DOHH2 (cell line): ENCODE results near the gene PARS2.

Source experiments
- H3F3A ChIP-seq: fragments of 200-600 bp; sonication (generic), shearing (Covaris generic); 2 replicates; pipeline ENCODE4 v1.6.0; 2016; ENCODE audit warnings: antibody characterized with exemption, mild to moderate bottlenecking; ENCODE audit not compliant: control insufficient read depth, insufficient read depth
- H3K27ac ChIP-seq: fragments of 200-600 bp; sonication (generic); 2 replicates; pipeline ENCODE4 v1.5.1; 2014; ENCODE audit warnings: low read depth, mild to moderate bottlenecking, low read length, moderate library complexity
- H3K27me3 ChIP-seq: fragments of 200-600 bp; sonication (generic); 2 replicates; pipeline ENCODE4 v1.6.1; 2014; ENCODE audit warnings: mild to moderate bottlenecking, low read length, mixed read lengths; ENCODE audit not compliant: control insufficient read depth
- H3K36me3 ChIP-seq: fragments of 200-600 bp; sonication (generic); 2 replicates; pipeline ENCODE4 v1.6.1; 2014; ENCODE audit warnings: mild to moderate bottlenecking, low read length, moderate library complexity, mixed read lengths; ENCODE audit not compliant: control insufficient read depth
- H3K4me1 ChIP-seq: fragments of 200-600 bp; sonication (generic); 2 replicates; pipeline ENCODE4 v1.6.1; 2014; ENCODE audit warnings: mild to moderate bottlenecking, low read length, mixed read lengths; ENCODE audit not compliant: control insufficient read depth
- H3K4me2 ChIP-seq: fragments of 200-600 bp; sonication (generic); 2 replicates; pipeline ENCODE4 v1.6.0; 2014; ENCODE audit warnings: mild to moderate bottlenecking, low read length, moderate library complexity
- H3K4me3 ChIP-seq: fragments of 200-600 bp; sonication (generic); 2 replicates; pipeline ENCODE4 v1.5.1; 2014; ENCODE audit warnings: mild to moderate bottlenecking, low read length, mixed read lengths
- H3K79me2 ChIP-seq: fragments of 200-600 bp; sonication (generic); 2 replicates; pipeline ENCODE4 v1.6.1; 2014; ENCODE audit warnings: mild to moderate bottlenecking, low read length, mixed read lengths; ENCODE audit not compliant: control insufficient read depth
- H3K9me2 ChIP-seq: fragments of 200-600 bp; sonication (generic); replicated peaks from 2 replicates; pipeline ENCODE4 v1.6.1; 2014; ENCODE audit warnings: mild to moderate bottlenecking, low read length, mixed read lengths; ENCODE audit not compliant: control insufficient read depth
- H3K9me3 ChIP-seq: fragments of 200-600 bp; sonication (generic); 2 replicates; pipeline ENCODE4 v1.6.1; 2014; ENCODE audit warnings: antibody characterized with exemption, low read length, mixed read lengths; ENCODE audit not compliant: control insufficient read depth, insufficient read depth
- H4K20me1 ChIP-seq: fragments of 200-600 bp; sonication (generic); 2 replicates; pipeline ENCODE4 v1.6.0; 2014; ENCODE audit warnings: low read depth, mild to moderate bottlenecking, antibody characterized with exemption, low read length, moderate library complexity; ENCODE audit not compliant: control insufficient read depth, insufficient read depth
- CTCF ChIP-seq: fragments of 200-600 bp; sonication (generic); IDR thresholded peaks from one replicate; pipeline ENCODE4 v1.5.1; 2014; ENCODE audit warnings: antibody characterized with exemption, mild to moderate bottlenecking, low read depth, low read length; ENCODE audit not compliant: poor library complexity, severe bottlenecking
- EZH2phosphoT487 ChIP-seq: fragments of 200-600 bp; sonication (generic); IDR thresholded peaks from 2 replicates; pipeline ENCODE4 v1.6.1; 2017; ENCODE audit warnings: borderline replicate concordance, mild to moderate bottlenecking, antibody characterized with exemption, low read length, moderate library complexity, mixed read lengths

Gene PARS2

GRCh38 chr1:54800899-54801759 lies 36.8 kb upstream of the PARS2 start, which contains the start of gene TTC22:
TSS of gene TTC22 (minus strand) at chr1:54801323. CDS start at chr1:54801163, 160 bp downstream.
- no peak for TF ChIP-seq EZH2phosphoT487
- peak; percentile 67 for TF ChIP-seq CTCF
- no peaks in the 10 kb centered on the region for H3K36me3 ChIP-seq
- H3K4me3 ChIP-seq: peak within 1 kb of the TSS; percentile 65
- no peaks in the 10 kb centered on the region; the same call in 1 of the 2 replicates for H4K20me1 ChIP-seq
- H3K4me2 ChIP-seq: peak within 1 kb of the TSS; percentile 89
- peaks cover 2% of the 10 kb centered on the region; the same call in 1 of the 2 replicates for H3K27me3 ChIP-seq
- H3K4me1 ChIP-seq: peaks cover 5% of the 10 kb centered on the region
- no peak within 1 kb of the TSS for H3K27ac ChIP-seq
- no peaks in the 10 kb centered on the region for H3F3A ChIP-seq
- H3K9me3 ChIP-seq: no peaks in the 10 kb centered on the region
- no peaks in the 10 kb centered on the region for H3K79me2 ChIP-seq
- no peaks in the 10 kb centered on the region for H3K9me2 ChIP-seq

- no peaks in the 10 kb centered on the region; the same call in 1 of the 2 replicates for H4K20me1 ChIP-seq
- peak overlapping the region; percentile 89 for H3K4me2 ChIP-seq
- TF ChIP-seq CTCF: no peak
- TF ChIP-seq EZH2phosphoT487: no peak
- H3K4me3 ChIP-seq: no peak overlapping the region
- no peaks in the 10 kb centered on the region for H3K79me2 ChIP-seq
- H3K36me3 ChIP-seq: no peaks in the 10 kb centered on the region
- H3F3A ChIP-seq: no peaks in the 10 kb centered on the region
- peaks cover 5% of the 10 kb centered on the region for H3K4me1 ChIP-seq
- H3K27me3 ChIP-seq: peaks cover 2% of the 10 kb centered on the region; the same call in 1 of the 2 replicates
- no peaks in the 10 kb centered on the region for H3K9me2 ChIP-seq
- H3K27ac ChIP-seq: no peak overlapping the region
- no peaks in the 10 kb centered on the region for H3K9me3 ChIP-seq
Observed at GRCh38 chr1:54800041-54800898, 35.9 kb upstream of the PARS2 start.

- no peak overlapping the region for H3K4me2 ChIP-seq
- no peak for TF ChIP-seq CTCF
- no peak for TF ChIP-seq EZH2phosphoT487
- no peaks in the 10 kb centered on the region; the same call in 1 of the 2 replicates for H4K20me1 ChIP-seq
- peaks cover 5% of the 10 kb centered on the region for H3K4me1 ChIP-seq
- H3F3A ChIP-seq: no peaks in the 10 kb centered on the region
- no peaks in the 10 kb centered on the region for H3K36me3 ChIP-seq
- H3K9me2 ChIP-seq: no peaks in the 10 kb centered on the region
- no peaks in the 10 kb centered on the region for H3K9me3 ChIP-seq
- H3K27me3 ChIP-seq: peaks cover 2% of the 10 kb centered on the region; the same call in 1 of the 2 replicates
- no peak overlapping the region for H3K27ac ChIP-seq
- no peaks in the 10 kb centered on the region for H3K79me2 ChIP-seq
- no peak overlapping the region for H3K4me3 ChIP-seq
Observed at GRCh38 chr1:54798769-54799641, 34.7 kb upstream of the PARS2 start.
